ENCODE results near the gene AGBL3.

DNA sequence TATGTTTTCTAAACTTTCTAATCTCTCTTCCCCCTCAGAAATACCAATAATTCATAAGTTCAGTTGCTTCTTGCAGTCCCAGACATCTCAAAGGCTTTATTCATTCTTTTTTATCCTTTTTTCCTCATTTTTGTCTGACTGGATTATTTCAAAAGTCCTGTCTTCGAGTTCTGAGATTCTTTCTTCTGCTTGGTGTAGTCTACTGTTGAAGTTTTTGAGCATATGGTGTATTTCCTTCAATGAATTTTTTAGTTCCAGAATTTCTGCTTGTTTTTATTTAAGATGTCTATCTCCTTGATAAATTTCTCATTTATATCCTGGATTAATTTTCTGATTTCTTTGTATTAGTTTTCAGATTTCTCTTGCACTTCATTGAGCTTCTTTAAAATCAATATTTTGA, 170.0 kb downstream of the AGBL3 start:
- no peak for TF ChIP-seq SP1 (IDR thresholded peaks at IDR 0.05)
- TF ChIP-seq, protein P1, sequence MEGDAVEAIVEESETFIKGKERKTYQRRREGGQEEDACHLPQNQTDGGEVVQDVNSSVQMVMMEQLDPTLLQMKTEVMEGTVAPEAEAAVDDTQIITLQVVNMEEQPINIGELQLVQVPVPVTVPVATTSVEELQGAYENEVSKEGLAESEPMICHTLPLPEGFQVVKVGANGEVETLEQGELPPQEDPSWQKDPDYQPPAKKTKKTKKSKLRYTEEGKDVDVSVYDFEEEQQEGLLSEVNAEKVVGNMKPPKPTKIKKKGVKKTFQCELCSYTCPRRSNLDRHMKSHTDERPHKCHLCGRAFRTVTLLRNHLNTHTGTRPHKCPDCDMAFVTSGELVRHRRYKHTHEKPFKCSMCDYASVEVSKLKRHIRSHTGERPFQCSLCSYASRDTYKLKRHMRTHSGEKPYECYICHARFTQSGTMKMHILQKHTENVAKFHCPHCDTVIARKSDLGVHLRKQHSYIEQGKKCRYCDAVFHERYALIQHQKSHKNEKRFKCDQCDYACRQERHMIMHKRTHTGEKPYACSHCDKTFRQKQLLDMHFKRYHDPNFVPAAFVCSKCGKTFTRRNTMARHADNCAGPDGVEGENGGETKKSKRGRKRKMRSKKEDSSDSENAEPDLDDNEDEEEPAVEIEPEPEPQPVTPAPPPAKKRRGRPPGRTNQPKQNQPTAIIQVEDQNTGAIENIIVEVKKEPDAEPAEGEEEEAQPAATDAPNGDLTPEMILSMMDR (IDR thresholded peaks at IDR 0.05; ENCODE audit: low read depth, low read length, missing input control) = no peak

Data from liver (tissue), 3 donors.